Measurements from ENCODE around the gene HMGCR. TPM values are rescaled to one million over a fixed set of nuclear protein-coding genes. Genes with fewer than 3 reads are reported as not detected.

Gene HMGCR
- total and polyA plus RNA-seq, 2 of the 8 experiments (the other 6 are each of a cell fraction or from before 2014, with no cell fraction given): 45.8 to 199 TPM

- Histone ChIP-seq H2AFZ (ENCODE audit: low read length) (no peak overlapping the region), H2BK5ac (ENCODE audit: low read depth, low read length) (no peak overlapping the region), H3K27me3 (replicated peaks in 1 of 4; ENCODE audit: control insufficient read depth in 3 of 4, extremely low read depth in 1 of 4, insufficient read depth in 3 of 4, low read length in 3 of 4) (no peaks in the 10 kb centered on the region), H3K4ac (replicated peaks; ENCODE audit: insufficient read length, low read depth, low read length) (no peak overlapping the region), H3K23me2 (ENCODE audit: low read depth, low read length) (no peaks in the 10 kb centered on the region; the same call in 1 of the 2 replicates), H4K91ac (replicated peaks; ENCODE audit: insufficient read length, low read length) (no peak overlapping the region), H2BK12ac (ENCODE audit: low read depth, low read length) (no peak overlapping the region), H3K27ac (ENCODE audit: low read depth, low read length) (no peak overlapping the region), H3K36me3 (ENCODE audit: control insufficient read depth in 2 of 4, insufficient read depth in 4 of 4, low read length in 3 of 4) (peaks cover 21 to 70% (median 35%) of the 10 kb centered on the region in 4 experiments), H4K5ac (ENCODE audit: insufficient read length, low read depth, low read length) (no peak overlapping the region), H2AK5ac (ENCODE audit: low read depth, low read length) (no peak overlapping the region), H3K18ac (ENCODE audit: extremely low read depth, low read length) (no peak overlapping the region), H3K4me2 (ENCODE audit: insufficient read depth in 1 of 2, low read depth in 2 of 2, low read length in 2 of 2) (no peak overlapping the region), H3K23ac (ENCODE audit: insufficient read length) (no peak overlapping the region), H3K56ac (replicated peaks; ENCODE audit: insufficient read length, low read depth, low read length) (no peak overlapping the region), H3K4me1 (replicated peaks in 1 of 4; ENCODE audit: control insufficient read depth in 3 of 4, insufficient read depth in 4 of 4, low read length in 3 of 4) (peaks cover 0 to 3% (median 2%) of the 10 kb centered on the region in 4 experiments; a peak in 4 of 7 replicates), H2BK120ac (replicated peaks; ENCODE audit: low read depth, low read length) (no peak overlapping the region), H4K20me1 (replicated peaks in 1 of 2; ENCODE audit: control insufficient read depth in 1 of 2, insufficient read depth in 2 of 2, low read length in 2 of 2) (peaks cover 17 to 24% of the 10 kb centered on the region in 2 experiments), H4K8ac (ENCODE audit: extremely low read depth, insufficient read depth, low read length) (no peak overlapping the region), H3K79me2 (ENCODE audit: control insufficient read depth in 1 of 2, insufficient read depth in 2 of 2, low read length in 2 of 2) (peaks cover 40 to 86% of the 10 kb centered on the region in 2 experiments), H3K9ac (replicated peaks in 1 of 4; ENCODE audit: extremely low read depth in 1 of 4, low read depth in 3 of 4, low read length in 3 of 4) (no peak overlapping the region), H2BK20ac (ENCODE audit: low read length) (no peak overlapping the region), H3K9me3 (ENCODE audit: insufficient read depth in 2 of 2, low read depth in 1 of 2, low read length in 1 of 2) (no peaks in the 10 kb centered on the region), H2BK15ac (ENCODE audit: low read length) (no peak overlapping the region), H3K4me3 (ENCODE audit: extremely low read depth in 1 of 4, insufficient read depth in 2 of 4, low read depth in 3 of 4, low read length in 4 of 4) (no peak overlapping the region), H3K79me1 (ENCODE audit: low read depth, low read length) (no peaks in the 10 kb centered on the region), H3K14ac (ENCODE audit: insufficient read length) (no peak overlapping the region)
- DNase-seq (ENCODE audit: low read depth in 1 of 2, low spot score in 2 of 2) (no peak), FAIRE-seq (no peak)
- ChIA-PET CTCF (ENCODE audit: partially characterized antibody) (interaction anchor here (1.8 kb wide), 1 partner anchor 10 kb away, joined by 4 read pairs; no protein-coding TSS in a partner anchor), POLR2A (ENCODE audit: partially characterized antibody) (no interaction called here)
- 93% methylated on average over 4 of the region's 4 CpGs; no CpG with 5 or more reads in 1 of the 2 experiments for WGBS, 2 experiments (ENCODE audit: extremely low coverage in 1 of 2, insufficient coverage in 1 of 2, insufficient read length in 1 of 2, insufficient replicate concordance in 2 of 2, low coverage in 1 of 2, low lambda C conversion rate in 2 of 2, missing lambda C conversion rate in 1 of 2)
- TF ChIP-seq GTF2F1 (IDR thresholded peaks at IDR 0.05; ENCODE audit: borderline replicate concordance, low read depth, low read length): no peak
Measured at GRCh38 chr5:75342836-75343235, 5.8 kb downstream of the HMGCR start.
